Thoracic aorta endothelial cell (primary cell): Measurements from ENCODE around the gene DDX24. TPM values are rescaled to one million over a fixed set of nuclear protein-coding genes. Genes with fewer than 3 reads are reported as not detected.

Source experiments
- total RNA-seq: library from RNA; depleted of rRNA; stranded (reverse); fragments of >200 nt; gene quantifications from 2 replicates; pipeline ENCODE4 v1.2.3, GENCODE V29; 2012

DDX24 gene, protein sequence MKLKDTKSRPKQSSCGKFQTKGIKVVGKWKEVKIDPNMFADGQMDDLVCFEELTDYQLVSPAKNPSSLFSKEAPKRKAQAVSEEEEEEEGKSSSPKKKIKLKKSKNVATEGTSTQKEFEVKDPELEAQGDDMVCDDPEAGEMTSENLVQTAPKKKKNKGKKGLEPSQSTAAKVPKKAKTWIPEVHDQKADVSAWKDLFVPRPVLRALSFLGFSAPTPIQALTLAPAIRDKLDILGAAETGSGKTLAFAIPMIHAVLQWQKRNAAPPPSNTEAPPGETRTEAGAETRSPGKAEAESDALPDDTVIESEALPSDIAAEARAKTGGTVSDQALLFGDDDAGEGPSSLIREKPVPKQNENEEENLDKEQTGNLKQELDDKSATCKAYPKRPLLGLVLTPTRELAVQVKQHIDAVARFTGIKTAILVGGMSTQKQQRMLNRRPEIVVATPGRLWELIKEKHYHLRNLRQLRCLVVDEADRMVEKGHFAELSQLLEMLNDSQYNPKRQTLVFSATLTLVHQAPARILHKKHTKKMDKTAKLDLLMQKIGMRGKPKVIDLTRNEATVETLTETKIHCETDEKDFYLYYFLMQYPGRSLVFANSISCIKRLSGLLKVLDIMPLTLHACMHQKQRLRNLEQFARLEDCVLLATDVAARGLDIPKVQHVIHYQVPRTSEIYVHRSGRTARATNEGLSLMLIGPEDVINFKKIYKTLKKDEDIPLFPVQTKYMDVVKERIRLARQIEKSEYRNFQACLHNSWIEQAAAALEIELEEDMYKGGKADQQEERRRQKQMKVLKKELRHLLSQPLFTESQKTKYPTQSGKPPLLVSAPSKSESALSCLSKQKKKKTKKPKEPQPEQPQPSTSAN
- total RNA-seq = 136 and 145 TPM in 2 replicates

GRCh38 chr14:94080621-94081385, at the start of gene DDX24, which contains the start of gene IFI27L1:
Gene DDX24, minus strand, starts transcription at chr14:94081202. Its CDS starts 1,460 bp downstream, at chr14:94079742.
Gene IFI27L1, plus strand, starts transcription at chr14:94081310. Its CDS starts 15,628 bp downstream, at chr14:94096938.

GRCh38 chr14:94129111-94129757, 48.2 kb upstream of the DDX24 start, which contains the start of gene IFI27L2:
Gene IFI27L2, minus strand, starts transcription at chr14:94129604. Its CDS starts 40 bp downstream, at chr14:94129564.

GRCh38 chr14:94110552-94111181, 29.7 kb upstream of the DDX24 start, which contains the start of gene IFI27:
Gene IFI27, plus strand, starts transcription at chr14:94110736.

GRCh38 chr14:94026173-94026888, 54.7 kb downstream of the DDX24 start, which contains the start of gene OTUB2:
Gene OTUB2, plus strand, starts transcription at chr14:94026340. Its CDS starts 198 bp downstream, at chr14:94026538.

Other genes with a start within 250 kb of the DDX24 start
- not detected in 2 replicates for gene FAM181A, start 153.9 kb downstream of the DDX24 start, total RNA-seq
- not detected in 2 replicates for gene ASB2, start 104.6 kb downstream of the DDX24 start, total RNA-seq
- not detected in 2 replicates for gene CCDC197, start 83.9 kb downstream of the DDX24 start, total RNA-seq
- gene OTUB2, start 54.9 kb downstream of the DDX24 start, total RNA-seq = 0.93 and 1.8 TPM in 2 replicates
- 9.3 TPM in 2 replicates for gene IFI27L1, start 108 bp upstream of the DDX24 start, total RNA-seq
- 294 and 346 TPM in 2 replicates for gene IFI27, start 29.5 kb upstream of the DDX24 start, total RNA-seq
- gene IFI27L2, start 48.4 kb upstream of the DDX24 start, total RNA-seq = 28.2 and 35.5 TPM in 2 replicates
- gene PPP4R4, start 93.1 kb upstream of the DDX24 start, total RNA-seq = under 0.01 TPM in 2 replicates
- gene SERPINA10, start 212.1 kb upstream of the DDX24 start, total RNA-seq = not detected in 2 replicates
- not detected in 2 replicates for gene SERPINA6, start 242.1 kb upstream of the DDX24 start, total RNA-seq